Midbrain (tissue), 1 donor: Measurements from ENCODE around the gene HCRTR1.

Source experiments
- DNase-seq: peaks from one replicate; lab custom pipeline; 2025; lab: John Stamatoyannopoulos, UW

The HCRTR1 gene

DNA sequence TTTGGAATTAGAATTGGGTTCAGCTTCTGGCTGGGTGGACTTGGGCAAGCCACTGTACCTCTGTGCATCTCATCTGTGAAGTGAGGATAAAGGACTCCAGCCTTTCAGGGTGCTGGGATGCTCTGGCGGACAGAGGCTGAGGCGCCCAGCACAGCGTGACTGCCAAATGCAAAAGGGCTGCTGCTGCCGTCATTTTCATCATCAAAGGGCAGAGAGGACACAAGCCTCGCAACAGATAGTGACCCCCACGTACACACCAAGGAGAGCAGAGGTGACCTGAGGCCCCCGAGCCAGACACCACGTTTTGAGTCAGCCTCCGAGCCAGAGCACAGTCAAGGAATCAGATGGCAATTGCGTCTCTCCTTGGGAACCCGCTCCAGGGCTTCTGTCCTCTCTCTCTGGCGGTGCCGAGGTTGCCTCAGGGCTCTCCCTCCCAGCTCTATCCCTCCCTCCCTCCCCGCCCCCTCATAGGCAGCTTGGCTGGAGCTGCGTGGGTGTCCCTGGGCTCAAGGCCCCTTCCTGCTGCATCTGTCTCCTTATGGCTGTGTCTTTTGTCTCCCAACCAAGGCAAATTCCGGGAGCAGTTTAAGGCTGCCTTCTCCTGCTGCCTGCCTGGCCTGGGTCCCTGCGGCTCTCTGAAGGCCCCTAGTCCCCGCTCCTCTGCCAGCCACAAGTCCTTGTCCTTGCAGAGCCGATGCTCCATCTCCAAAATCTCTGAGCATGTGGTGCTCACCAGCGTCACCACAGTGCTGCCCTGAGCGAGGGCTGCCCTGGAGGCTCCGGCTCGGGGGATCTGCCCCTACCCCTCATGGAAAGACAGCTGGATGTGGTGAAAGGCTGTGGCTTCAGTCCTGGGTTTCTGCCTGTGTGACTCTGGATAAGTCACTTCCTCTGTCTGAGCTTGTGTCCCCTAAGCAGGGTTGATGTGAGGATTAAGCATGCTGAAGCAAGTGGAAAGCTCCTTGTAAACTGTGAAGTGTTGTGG, 9.0 kb downstream of the HCRTR1 start:
- DNase-seq = no peak

GRCh38 chr1:31627301-31627929, 9.9 kb downstream of the HCRTR1 start:
- peak; percentile 36 for DNase-seq

DNA sequence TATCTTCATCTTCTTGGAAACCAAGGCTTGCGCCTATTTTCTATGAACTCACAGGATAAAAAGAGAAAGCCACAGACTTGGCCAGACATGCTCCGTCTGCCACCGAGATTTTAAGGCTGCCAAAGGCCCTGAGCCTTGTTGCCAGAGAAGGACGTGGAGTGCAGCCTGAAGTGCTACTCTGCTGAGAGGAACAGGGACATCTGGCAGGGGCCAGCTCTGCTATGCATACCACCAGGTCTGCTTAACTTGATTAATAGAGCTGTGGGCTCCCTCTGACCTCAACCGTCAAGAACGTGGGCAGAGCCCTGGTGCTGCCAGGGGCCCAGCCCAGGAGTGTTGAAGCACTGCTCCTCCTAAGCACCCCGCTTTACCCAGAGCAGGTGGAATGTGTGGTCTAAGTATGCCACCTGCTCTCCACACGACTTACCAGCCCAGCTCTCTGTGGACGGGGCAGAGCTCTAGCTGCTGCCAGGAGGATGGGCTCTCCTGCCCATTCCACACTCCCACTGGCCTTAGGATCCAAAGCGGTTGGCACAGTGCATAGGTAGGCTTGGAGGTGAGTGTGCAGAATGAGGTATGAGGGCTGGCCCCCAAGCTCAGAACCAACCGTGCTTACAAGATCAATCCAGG, 10.6 kb downstream of the HCRTR1 start:
- DNase-seq = peak; percentile 36

DNA sequence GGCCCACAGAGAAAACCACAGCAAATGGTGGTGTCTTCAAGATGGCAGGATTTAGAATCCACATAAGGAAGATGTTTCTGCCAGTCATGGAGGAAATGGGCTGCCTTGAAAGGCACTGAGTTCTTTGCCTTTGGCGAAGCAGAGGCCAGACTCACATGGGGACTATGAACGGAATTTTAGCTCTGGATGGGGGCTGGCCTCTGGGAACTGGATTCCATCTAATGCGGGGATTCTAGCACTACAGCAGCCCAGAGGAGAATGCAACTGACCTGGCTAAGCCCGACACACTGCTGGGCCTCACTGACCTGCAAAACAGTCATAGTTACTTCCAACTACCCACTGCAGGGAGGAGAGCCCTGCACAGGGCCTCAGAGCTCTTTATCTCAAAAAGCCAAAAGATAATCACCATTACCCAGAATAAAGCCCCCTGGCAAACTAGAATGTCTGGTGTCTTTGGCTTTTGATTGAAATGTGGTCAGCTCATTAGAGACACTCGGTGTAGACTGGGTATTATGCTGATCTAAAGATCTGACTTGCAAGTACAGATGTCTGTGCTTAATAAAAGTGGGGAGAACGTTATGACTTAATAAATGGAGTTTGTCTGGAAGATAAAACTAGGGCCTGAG, 11.6 kb downstream of the HCRTR1 start:
- no peak for DNase-seq

- no peak for DNase-seq
Observed at GRCh38 chr1:31632649-31633048, 15.2 kb downstream of the HCRTR1 start.

- no peak for DNase-seq
Observed at GRCh38 chr1:31633117-31633516, 15.6 kb downstream of the HCRTR1 start.

DNA sequence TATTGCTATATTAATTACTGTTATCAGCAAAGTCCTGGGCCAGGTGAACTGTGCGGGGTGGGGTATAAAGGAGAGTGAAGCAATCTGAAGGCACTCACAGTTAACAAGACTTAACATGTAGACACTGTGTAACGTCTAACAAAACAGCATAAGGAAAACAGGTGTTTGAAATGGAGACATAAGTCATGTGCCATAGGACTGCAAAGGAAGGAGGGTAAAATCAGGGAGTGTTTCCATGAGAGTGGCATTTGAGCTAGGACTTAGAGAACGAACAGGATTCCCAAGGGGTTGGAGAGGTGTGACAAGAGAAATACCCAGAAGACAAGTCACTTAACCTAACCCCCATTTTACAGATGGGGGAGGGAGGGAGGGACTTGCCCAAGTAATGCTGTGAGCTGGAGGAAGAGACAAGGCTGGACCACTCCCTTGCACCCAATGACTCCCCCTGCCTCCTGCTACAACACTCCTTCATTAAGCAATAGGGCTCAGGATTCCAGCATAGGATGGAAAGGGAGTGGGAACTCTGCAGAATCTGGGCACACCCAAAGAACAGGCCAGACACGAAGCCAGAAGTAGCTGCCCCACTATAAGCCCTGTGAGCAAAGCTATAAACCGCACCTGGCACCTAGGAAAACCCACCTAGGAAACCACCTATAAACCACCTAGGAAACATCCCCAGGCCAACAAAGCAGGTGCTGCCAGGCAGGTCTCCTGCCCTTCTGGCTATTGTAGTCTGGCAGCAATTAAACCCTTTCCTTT, 20.6 kb downstream of the HCRTR1 start:
- DNase-seq = no peak

GRCh38 chr1:31639543-31639942, 22.1 kb downstream of the HCRTR1 start:
- DNase-seq = no peak

- no peak for DNase-seq
Observed at GRCh38 chr1:31640179-31640578, 22.7 kb downstream of the HCRTR1 start.

DNA sequence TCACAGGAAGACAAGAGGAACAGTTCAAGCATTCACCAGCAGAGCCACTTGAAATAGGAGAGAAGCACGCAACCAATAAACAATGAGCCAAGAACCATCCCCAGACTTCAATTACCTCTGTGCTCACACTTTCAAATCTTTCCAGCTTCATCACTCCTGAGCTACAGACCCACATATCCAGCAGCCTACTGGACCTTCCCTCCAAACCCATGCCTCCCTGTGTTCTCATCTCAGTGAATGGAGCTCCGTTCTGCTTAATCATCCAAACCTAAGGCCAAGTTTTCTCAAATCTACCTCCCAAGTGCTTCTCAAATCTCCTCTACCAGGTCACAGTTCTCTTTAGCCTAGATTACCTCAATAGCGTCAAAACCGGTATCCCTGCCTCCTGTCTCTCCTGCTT, 23.5 kb downstream of the HCRTR1 start:
- DNase-seq = no peak

DNA sequence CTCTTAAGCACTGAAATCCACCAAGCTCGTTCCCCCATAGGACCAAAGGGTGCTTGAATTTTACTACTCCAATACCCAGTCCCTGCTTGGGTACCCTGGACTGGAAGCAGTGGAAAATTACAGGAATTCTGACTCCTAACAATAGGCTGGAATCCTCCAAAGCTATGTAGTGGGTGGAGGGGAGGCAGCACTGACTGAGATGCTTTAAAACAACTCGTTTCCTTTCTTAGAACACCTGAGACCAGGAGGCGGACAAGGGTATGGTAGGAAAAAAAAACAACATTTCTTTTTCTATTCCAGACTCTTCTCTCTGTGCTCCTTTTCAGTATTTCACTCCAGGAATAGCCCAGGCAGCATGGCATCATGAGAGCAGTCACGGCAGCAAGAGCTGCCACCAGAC, 24.9 kb downstream of the HCRTR1 start:
- no peak for DNase-seq

DNA sequence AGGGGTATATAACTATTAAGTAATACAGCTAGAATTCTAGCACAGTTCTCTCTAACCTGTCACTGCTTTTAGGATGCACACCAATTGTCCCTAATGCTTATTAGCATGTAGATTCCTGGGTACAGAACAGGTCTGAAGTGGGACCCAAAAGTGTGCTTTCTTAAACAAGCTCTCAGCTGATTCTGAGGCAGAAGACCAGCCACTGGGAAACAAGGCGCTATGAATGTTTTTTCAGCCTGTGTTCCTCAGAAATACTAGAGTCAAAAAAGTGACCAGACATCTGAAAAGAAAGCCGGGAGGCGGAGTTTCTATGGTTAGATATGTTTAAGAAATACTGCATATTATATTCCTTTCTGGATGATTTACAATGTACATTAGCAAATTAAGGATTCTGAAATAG, 25.4 kb downstream of the HCRTR1 start:
- no peak for DNase-seq

DNA sequence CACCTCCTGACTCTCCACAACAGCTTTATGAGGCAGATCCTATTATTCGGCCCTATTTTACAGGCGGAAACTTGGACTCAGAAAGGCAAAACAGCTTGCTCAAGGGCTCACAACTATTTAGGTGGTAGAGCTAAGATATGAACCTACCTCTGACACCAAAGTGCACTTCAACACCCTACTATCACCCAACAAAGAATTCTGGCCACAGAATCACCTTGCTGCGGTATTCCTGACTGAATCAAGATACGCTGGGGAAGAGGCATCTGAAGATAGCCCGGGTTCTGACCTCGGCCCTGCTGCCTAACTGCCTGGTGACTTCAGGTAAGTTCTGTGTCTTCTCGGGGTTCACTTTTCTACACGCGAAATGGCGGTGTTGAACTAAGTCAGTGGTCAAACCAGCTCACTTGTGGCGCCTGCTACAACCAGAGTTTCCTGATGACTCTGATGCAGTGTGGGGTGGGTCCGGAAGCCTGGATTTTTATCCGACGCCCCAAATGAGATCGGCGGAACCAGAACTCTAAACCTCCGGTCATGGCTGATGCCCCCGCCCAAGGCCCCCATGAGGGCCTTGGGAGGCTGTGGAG, 26.6 kb downstream of the HCRTR1 start:
- DNase-seq = no peak

- DNase-seq = peak; percentile 99
Observed at GRCh38 chr1:31644560-31645273, 27.2 kb downstream of the HCRTR1 start, which contains the start of gene PEF1. Gene PEF1, minus strand, starts transcription at chr1:31644876. Its CDS starts 12 bp downstream, at chr1:31644864.

DNA sequence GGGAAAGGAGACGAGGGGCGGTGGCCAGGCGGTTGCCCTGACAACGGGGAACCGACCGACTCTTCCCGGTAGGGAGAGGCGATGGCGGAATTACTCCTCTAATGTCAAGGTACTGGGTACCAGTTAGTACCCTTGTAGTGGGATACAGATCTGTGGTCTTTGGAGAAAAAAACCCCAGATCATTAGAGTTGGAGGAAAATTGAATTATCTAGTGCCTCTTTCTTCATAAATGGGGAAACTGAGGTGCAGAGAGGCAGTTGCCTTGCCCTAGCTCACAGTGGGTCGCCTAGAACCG, 27.7 kb downstream of the HCRTR1 start:
- DNase-seq = no peak

GRCh38 chr1:31646259-31646960, 28.9 kb downstream of the HCRTR1 start:
- no peak for DNase-seq

- DNase-seq = no peak
Observed at GRCh38 chr1:31647106-31647505, 29.6 kb downstream of the HCRTR1 start.

DNA sequence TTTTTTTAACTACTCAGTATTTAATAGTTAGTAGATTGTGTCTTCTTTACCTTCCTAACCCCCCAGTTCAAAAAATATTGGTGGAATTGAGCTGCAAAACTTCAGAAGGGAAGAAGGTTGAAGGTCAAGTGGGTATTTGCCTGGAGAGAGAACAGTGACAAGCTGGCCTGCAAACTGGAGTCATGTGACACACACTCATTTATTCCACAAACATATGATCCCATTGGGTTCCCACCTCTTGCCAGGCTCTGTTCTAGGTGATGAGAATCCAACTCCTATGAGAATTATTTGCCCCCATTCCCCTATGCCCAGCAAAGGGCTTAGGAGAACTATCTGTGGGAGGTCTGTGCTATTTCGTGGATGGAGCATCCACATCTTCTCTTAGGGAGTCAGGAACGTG, 30.7 kb downstream of the HCRTR1 start:
- no peak for DNase-seq

GRCh38 chr1:31648641-31649357, 31.3 kb downstream of the HCRTR1 start:
- no peak for DNase-seq
